Astrocyte (in vitro differentiated cells and primary cell): Measurements from ENCODE around the gene MUC3A.

Experiments
- CTCF ChIP-seq: IDR thresholded peaks from 2 replicates; pipeline ENCODE4 v1.5.1; 2011; ENCODE audit warnings: low read depth, mild to moderate bottlenecking, inconsistent platforms, low read length, moderate library complexity; ENCODE audit not compliant: insufficient read depth
- EZH2 ChIP-seq: IDR thresholded peaks from 2 replicates; pipeline ENCODE4 v1.6.1; 2012; ENCODE audit warnings: mild to moderate bottlenecking, low read length, inconsistent platforms; ENCODE audit not compliant: insufficient read depth

GRCh38 chr7:100951888-100952560 lies 2.7 kb downstream of the MUC3A start:
- TF ChIP-seq CTCF (no peak), EZH2 (no peak)
